Measurements from ENCODE around the gene MYO1D.

Gene MYO1D

GRCh38 chr17:32567086-32567485 is 309.8 kb downstream of the MYO1D start:
- TF ChIP-seq, protein P1, sequence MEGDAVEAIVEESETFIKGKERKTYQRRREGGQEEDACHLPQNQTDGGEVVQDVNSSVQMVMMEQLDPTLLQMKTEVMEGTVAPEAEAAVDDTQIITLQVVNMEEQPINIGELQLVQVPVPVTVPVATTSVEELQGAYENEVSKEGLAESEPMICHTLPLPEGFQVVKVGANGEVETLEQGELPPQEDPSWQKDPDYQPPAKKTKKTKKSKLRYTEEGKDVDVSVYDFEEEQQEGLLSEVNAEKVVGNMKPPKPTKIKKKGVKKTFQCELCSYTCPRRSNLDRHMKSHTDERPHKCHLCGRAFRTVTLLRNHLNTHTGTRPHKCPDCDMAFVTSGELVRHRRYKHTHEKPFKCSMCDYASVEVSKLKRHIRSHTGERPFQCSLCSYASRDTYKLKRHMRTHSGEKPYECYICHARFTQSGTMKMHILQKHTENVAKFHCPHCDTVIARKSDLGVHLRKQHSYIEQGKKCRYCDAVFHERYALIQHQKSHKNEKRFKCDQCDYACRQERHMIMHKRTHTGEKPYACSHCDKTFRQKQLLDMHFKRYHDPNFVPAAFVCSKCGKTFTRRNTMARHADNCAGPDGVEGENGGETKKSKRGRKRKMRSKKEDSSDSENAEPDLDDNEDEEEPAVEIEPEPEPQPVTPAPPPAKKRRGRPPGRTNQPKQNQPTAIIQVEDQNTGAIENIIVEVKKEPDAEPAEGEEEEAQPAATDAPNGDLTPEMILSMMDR (IDR thresholded peaks at IDR 0.05; ENCODE audit: insufficient read depth, missing control alignments): no peak
- no peak for DNase-seq (ENCODE audit: insufficient read length, low spot score)
- FAIRE-seq: no peak

- TF ChIP-seq, protein P1 (IDR thresholded peaks at IDR 0.05; ENCODE audit: insufficient read depth, missing control alignments): no peak
- DNase-seq (ENCODE audit: insufficient read length, low spot score): no peak
- no peak for FAIRE-seq
Measured at GRCh38 chr17:32566303-32566702, 310.6 kb downstream of the MYO1D start.

- no peak for FAIRE-seq
- TF ChIP-seq, protein P1 (IDR thresholded peaks at IDR 0.05; ENCODE audit: insufficient read depth, missing control alignments): no peak
- DNase-seq (ENCODE audit: insufficient read length, low spot score): no peak
Measured at GRCh38 chr17:32565401-32565800, 311.5 kb downstream of the MYO1D start.

GRCh38 chr17:32564325-32564724 is 312.6 kb downstream of the MYO1D start:
- FAIRE-seq (no peak), DNase-seq (ENCODE audit: insufficient read length, low spot score) (no peak)
- TF ChIP-seq, protein P1 (IDR thresholded peaks at IDR 0.05; ENCODE audit: insufficient read depth, missing control alignments): no peak

DNA sequence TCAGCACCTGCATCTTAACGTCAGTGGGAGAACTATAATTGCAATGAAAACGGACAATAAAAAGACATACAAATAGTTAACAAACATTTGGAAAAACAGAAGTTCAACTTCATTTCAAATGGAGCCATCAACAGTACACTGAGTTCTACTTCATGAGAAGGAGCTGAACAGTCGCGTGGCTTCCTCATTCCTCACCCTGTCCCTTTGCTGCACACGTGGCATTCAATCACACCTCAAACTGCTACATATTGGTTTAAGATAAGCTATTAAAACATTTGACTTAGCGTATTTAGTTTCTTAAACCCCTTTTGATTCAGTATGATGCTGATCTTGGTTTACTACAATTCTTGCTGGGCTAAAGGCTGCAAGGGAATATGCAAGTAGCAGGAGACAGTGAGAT is 313.3 kb downstream of the MYO1D start:
- FAIRE-seq (no peak), DNase-seq (ENCODE audit: insufficient read length, low spot score) (no peak)
- TF ChIP-seq, protein P1 (IDR thresholded peaks at IDR 0.05; ENCODE audit: insufficient read depth, missing control alignments): no peak

DNA sequence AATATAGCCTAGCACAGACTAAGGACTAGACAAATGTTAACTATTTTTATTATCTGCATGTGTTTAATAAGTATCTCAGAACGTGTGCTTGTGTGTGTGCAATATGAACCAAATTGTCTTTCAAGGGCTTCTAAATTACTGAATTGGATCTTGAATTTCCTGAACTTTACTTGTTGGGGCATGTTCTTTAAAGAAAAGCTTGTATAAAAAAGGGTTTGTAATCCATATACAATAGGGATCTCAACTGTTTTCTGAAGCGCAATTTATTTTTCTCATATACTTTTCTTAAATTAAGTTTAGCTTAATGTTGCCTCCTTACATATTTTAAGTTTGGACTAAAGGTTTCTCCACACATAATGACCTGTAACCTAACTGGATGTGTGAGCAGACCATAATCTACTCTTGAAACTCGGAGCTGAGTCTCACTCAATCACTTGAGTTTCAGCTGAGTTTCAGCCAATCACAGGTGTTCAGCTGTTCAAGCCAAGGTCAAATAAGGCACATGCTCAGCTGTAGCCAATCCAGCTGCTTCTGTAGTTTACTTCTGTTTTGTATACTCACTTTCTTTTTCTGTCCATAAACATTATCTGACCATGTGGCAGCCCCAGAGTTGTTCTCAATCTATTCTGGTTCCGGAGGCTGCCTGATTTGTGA is 317.8 kb downstream of the MYO1D start:
- DNase-seq (ENCODE audit: insufficient read length, low spot score): no peak
- TF ChIP-seq, protein P1 (IDR thresholded peaks at IDR 0.05; ENCODE audit: insufficient read depth, missing control alignments): no peak
- FAIRE-seq: no peak

DNA sequence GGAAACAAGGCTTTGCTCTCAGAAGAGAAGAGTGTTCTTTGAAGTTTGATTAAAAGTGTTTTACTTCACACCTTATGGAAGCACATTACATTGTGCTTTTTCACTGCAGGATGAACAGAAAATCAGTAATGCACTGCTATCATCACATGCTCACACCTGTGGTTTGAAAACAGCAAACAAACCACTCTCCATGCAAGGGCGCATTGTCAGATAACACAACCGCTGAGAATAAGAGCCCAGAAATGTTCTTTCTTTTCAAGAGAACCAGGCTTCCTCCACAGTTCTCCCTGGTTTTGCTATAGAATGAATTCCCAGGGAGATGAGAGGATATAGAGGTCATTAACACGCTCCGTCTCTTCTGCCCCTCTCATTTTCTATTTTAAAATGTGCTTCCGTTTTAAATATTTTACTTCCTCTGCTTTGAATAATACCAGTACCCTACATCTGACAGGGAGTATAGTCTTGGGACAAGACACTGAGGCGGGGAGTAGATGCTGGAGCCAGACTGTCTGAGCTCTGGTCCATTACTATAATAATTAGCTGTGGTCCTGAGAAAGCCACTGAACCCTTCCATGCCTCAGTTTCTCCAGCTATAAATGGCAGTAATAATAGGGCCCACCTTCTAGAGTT is 318.5 kb downstream of the MYO1D start:
- FAIRE-seq (no peak), DNase-seq (ENCODE audit: insufficient read length, low spot score) (no peak)

More for the DNA sequence above, 318.5 kb downstream of the MYO1D start:
- TF ChIP-seq, protein P1 (IDR thresholded peaks at IDR 0.05; ENCODE audit: insufficient read depth, missing control alignments): no peak

Data from D721Med (cell line).